Trophoblast cell (in vitro differentiated cells and primary cell): Measurements from ENCODE around the gene PRPS1.

Experiments used
- DNase-seq, 2 donors: peaks; one replicate each; pipeline ENCODE4 v3.0.0-alpha.2; 2016
- H2AFZ ChIP-seq: 2 replicates; pipeline ENCODE4 v1.6.1; 2013; ENCODE audit warnings: low read length, moderate library complexity, mild to moderate bottlenecking; ENCODE audit not compliant: insufficient read depth, poor library complexity
- H2AK5ac ChIP-seq: 2 replicates; pipeline ENCODE4 v1.6.1; 2013; ENCODE audit warnings: mild to moderate bottlenecking, low read length
- H2BK120ac ChIP-seq: 2 replicates; pipeline ENCODE4 v1.6.1; 2013; ENCODE audit warnings: low read length, mild to moderate bottlenecking, moderate library complexity; ENCODE audit not compliant: insufficient read depth, poor library complexity
- H2BK12ac ChIP-seq: 2 replicates; pipeline ENCODE4 v1.6.1; 2013; ENCODE audit warnings: mild to moderate bottlenecking, low read length, moderate library complexity
- H2BK5ac ChIP-seq: 2 replicates; pipeline ENCODE4 v1.6.1; 2013; ENCODE audit warnings: low read length, low read depth, moderate library complexity, mild to moderate bottlenecking; ENCODE audit not compliant: poor library complexity
- H3K14ac ChIP-seq: 2 replicates; pipeline ENCODE4 v1.6.1; 2013; ENCODE audit warnings: mild to moderate bottlenecking, low read length
- H3K18ac ChIP-seq: 2 replicates; pipeline ENCODE4 v1.6.1; 2013; ENCODE audit warnings: mild to moderate bottlenecking, low read length
- H3K23ac ChIP-seq: 2 replicates; pipeline ENCODE4 v1.6.1; 2013; ENCODE audit warnings: low read length
- H3K27ac ChIP-seq: 2 replicates; pipeline ENCODE4 v1.5.1; 2013; ENCODE audit warnings: low read depth, mild to moderate bottlenecking, inconsistent platforms, low read length, moderate library complexity
- H3K27me3 ChIP-seq: 2 replicates; pipeline ENCODE4 v1.6.1; 2013; ENCODE audit warnings: inconsistent platforms, mild to moderate bottlenecking, low read length, moderate library complexity; ENCODE audit not compliant: insufficient read depth
- H3K36me3 ChIP-seq, 2 experiments: 1 replicate in 1 of 2; 2 replicates in 1 of 2; pipeline ENCODE4 v1.6.1; 2013; ENCODE audit warnings: low read length in 2 of 2, mild to moderate bottlenecking in 2 of 2, moderate library complexity in 1 of 2; ENCODE audit not compliant: insufficient read depth in 2 of 2, control insufficient read depth in 1 of 2
- H3K4ac ChIP-seq: 2 replicates; pipeline ENCODE4 v1.6.1; 2013; ENCODE audit warnings: low read depth, mild to moderate bottlenecking, low read length, moderate library complexity
- H3K4me1 ChIP-seq, 2 experiments: 1 replicate in 1 of 2; 2 replicates in 1 of 2; pipeline ENCODE4 v1.6.1; 2013; ENCODE audit warnings: low read length in 2 of 2, mild to moderate bottlenecking in 2 of 2, moderate library complexity in 1 of 2; ENCODE audit not compliant: insufficient read depth in 2 of 2, control insufficient read depth in 1 of 2
- H3K4me2 ChIP-seq: 2 replicates; pipeline ENCODE4 v1.6.1; 2013; ENCODE audit warnings: inconsistent platforms, mild to moderate bottlenecking, low read length, moderate library complexity
- H3K4me3 ChIP-seq: 2 replicates; pipeline ENCODE4 v1.5.1; 2013; ENCODE audit warnings: mild to moderate bottlenecking, low read depth, low read length, inconsistent platforms
- H3K79me1 ChIP-seq: one replicate; pipeline ENCODE4 v1.6.1; 2013; ENCODE audit warnings: low read length
- H3K79me2 ChIP-seq: 2 replicates; pipeline ENCODE4 v1.6.1; 2013; ENCODE audit warnings: low read length, mild to moderate bottlenecking; ENCODE audit not compliant: control insufficient read depth, insufficient read depth, poor library complexity
- H3K9ac ChIP-seq: 2 replicates; pipeline ENCODE4 v1.6.1; 2013; ENCODE audit warnings: mild to moderate bottlenecking, low read length
- H3K9me3 ChIP-seq: 2 replicates; pipeline ENCODE4 v1.6.1; 2013; ENCODE audit warnings: low read depth, mild to moderate bottlenecking, control low read depth, inconsistent platforms, low read length; ENCODE audit not compliant: insufficient read depth
- H4K12ac ChIP-seq: 2 replicates; pipeline ENCODE4 v1.6.1; 2013; ENCODE audit warnings: low read depth, mild to moderate bottlenecking, low read length, moderate library complexity
- H4K8ac ChIP-seq: 2 replicates; pipeline ENCODE4 v1.6.1; 2013; ENCODE audit warnings: low read depth, mild to moderate bottlenecking, low read length, moderate library complexity
- H4K91ac ChIP-seq: one replicate; pipeline ENCODE4 v1.6.1; 2013; ENCODE audit warnings: low read depth, mild to moderate bottlenecking, low read length, moderate library complexity
- WGBS: extraction: QIAGEN DNeasy Blood & Tissue Kit; methylation state at CpG from one replicate; pipeline ENCODE4 v1.1.7; 2013; ENCODE audit warnings: missing lambda C conversion rate; ENCODE audit not compliant: insufficient read length, insufficient coverage; ENCODE audit errors: extremely low coverage; 5-methylcytosine and 5-hydroxymethylcytosine counted together

PRPS1 gene

DNA sequence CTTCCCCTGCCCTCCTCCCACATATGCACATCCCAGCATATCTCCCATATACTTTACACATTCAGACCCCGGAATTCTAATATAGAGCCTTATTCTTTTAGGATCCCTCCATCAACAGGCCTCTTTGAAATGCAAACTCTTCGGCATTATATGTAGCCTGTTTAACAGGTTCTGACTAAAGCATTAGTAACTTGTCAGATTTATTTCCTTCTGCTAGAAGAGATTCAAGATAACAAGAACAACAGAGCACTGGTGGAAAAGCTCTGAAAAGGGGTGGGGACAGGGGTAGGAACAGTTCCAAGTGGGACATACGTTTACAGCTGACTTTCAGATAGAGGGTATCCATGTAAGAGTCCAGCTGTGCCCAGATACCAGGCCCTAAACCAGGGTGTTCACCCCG, 31.7 kb upstream of the PRPS1 start:
- Histone ChIP-seq H2BK5ac (no peak overlapping the region), H3K23ac (no peak overlapping the region), H3K4ac (no peak overlapping the region), H3K79me2 (no peaks in the 10 kb centered on the region), H3K4me2 (no peak overlapping the region), H3K4me1 (peaks cover 0 to 7% of the 10 kb centered on the region in 2 experiments), H2BK12ac (no peak overlapping the region), H2AK5ac (no peak overlapping the region), H3K14ac (no peak overlapping the region), H4K12ac (no peak overlapping the region), H3K9ac (no peak overlapping the region), H3K18ac (no peak overlapping the region), H3K36me3 (no peaks in the 10 kb centered on the region), H4K8ac (no peak overlapping the region), H3K4me3 (no peak overlapping the region), H4K91ac (no peak overlapping the region), H2AFZ (no peak overlapping the region), H3K9me3 (no peaks in the 10 kb centered on the region), H2BK120ac (no peak overlapping the region), H3K27me3 (no peaks in the 10 kb centered on the region), H3K79me1 (no peaks in the 10 kb centered on the region), H3K27ac (no peak overlapping the region)
- no CpG with 5 or more reads among the region's 4 CpGs for WGBS
- DNase-seq, result peak in 1 of 2 donors; percentile 5

DNA sequence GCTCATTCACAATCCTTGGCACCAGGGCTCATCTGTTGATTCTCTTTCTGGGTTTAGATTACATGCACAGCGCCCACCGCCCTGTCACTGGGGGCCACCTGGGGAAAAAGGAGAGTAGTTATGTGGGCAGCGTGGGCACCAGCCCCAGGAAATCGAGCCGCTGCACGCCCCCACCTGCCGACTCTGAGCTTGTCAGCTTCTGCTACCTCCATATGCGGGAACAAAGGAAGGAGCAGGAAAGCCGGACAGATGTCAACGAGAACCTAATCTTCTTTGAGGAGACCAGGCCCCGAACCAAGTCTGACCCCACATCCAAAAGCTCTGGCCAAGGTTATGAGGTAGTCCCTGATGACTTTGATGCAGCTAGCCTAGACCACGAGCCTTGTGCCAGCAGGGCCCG, 31.0 kb upstream of the PRPS1 start:
- H3K4ac ChIP-seq, result no peak overlapping the region
- no peak for DNase-seq
- no peak overlapping the region for H3K23ac ChIP-seq
- WGBS, result no CpG with 5 or more reads among the region's 13 CpGs
- H3K9ac ChIP-seq, result no peak overlapping the region
- H2AK5ac ChIP-seq, result no peak overlapping the region
- H3K27me3 ChIP-seq, result no peaks in the 10 kb centered on the region
- no peak overlapping the region for H3K4me3 ChIP-seq
- H3K79me1 ChIP-seq, result no peaks in the 10 kb centered on the region
- H3K36me3 ChIP-seq, result no peaks in the 10 kb centered on the region
- H2BK5ac ChIP-seq, result no peak overlapping the region
- no peak overlapping the region for H4K12ac ChIP-seq
- H2AFZ ChIP-seq, result no peak overlapping the region
- no peak overlapping the region for H4K91ac ChIP-seq
- no peak overlapping the region for H3K4me2 ChIP-seq
- no peak overlapping the region for H3K14ac ChIP-seq
- H3K79me2 ChIP-seq, result no peaks in the 10 kb centered on the region
- H3K18ac ChIP-seq, result no peak overlapping the region
- H4K8ac ChIP-seq, result no peak overlapping the region
- H3K4me1 ChIP-seq, result peaks cover 0 to 7% of the 10 kb centered on the region in 2 experiments
- H3K27ac ChIP-seq, result no peak overlapping the region
- no peaks in the 10 kb centered on the region for H3K9me3 ChIP-seq
- H2BK120ac ChIP-seq, result no peak overlapping the region
- H2BK12ac ChIP-seq, result no peak overlapping the region

DNA sequence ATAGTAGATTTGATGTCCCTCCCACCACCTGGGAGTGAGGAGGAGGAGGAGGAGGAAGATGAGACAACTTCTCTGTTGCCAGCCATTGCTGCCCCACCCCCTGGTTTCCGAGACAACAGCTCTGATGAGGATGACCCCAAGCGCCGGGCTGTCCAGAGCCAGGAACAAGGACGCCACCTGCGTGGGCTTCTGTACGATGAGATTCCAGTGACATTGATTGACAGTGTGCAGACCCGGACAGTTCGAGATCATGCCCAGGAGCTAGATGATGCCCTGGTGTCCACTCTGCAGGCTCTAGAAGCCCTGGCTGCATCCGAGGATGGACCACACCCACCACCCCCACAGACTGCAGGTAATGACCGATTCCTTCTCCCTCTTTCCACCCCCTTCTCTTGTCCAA, 30.5 kb upstream of the PRPS1 start:
- Histone ChIP-seq H3K9me3 (no peaks in the 10 kb centered on the region), H3K4ac (no peak overlapping the region), H2AFZ (no peak overlapping the region), H3K4me2 (no peak overlapping the region), H2BK12ac (no peak overlapping the region), H3K9ac (no peak overlapping the region), H3K18ac (no peak overlapping the region), H3K27ac (no peak overlapping the region), H4K8ac (no peak overlapping the region), H3K14ac (no peak overlapping the region), H3K23ac (no peak overlapping the region), H3K36me3 (no peaks in the 10 kb centered on the region), H4K12ac (no peak overlapping the region), H3K4me1 (peaks cover 0 to 7% of the 10 kb centered on the region in 2 experiments), H2BK120ac (no peak overlapping the region), H3K79me1 (no peaks in the 10 kb centered on the region), H3K79me2 (no peaks in the 10 kb centered on the region), H3K4me3 (no peak overlapping the region), H2BK5ac (no peak overlapping the region), H2AK5ac (no peak overlapping the region), H4K91ac (no peak overlapping the region), H3K27me3 (no peaks in the 10 kb centered on the region)
- WGBS, result no CpG with 5 or more reads among the region's 10 CpGs
- DNase-seq, result no peak

DNA sequence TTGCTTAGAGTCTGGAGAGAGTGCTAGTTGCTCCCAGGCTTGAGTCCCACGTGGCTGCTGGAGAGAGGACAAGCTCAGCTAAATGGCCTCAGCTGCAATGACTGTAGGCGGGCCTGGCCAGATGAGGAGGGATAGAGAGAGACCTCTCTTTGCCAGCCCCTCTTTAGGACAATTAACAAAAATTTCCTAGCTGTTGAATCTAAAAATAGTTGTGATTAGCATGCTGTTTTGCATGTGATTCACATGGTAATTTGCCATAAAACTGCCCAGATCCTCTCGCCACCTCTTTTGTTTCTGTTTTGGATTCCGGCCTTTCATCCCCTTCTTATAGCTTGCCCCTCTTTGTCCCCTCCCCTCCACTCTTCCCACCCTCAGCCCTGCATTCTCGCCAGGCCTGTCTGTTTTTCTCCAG, 28.9 kb upstream of the PRPS1 start:
- H3K4ac ChIP-seq, result no peak overlapping the region

More for the DNA sequence above, 28.9 kb upstream of the PRPS1 start:
- H4K12ac ChIP-seq, result no peak overlapping the region
- no CpG with 5 or more reads among the region's 5 CpGs for WGBS
- no peak overlapping the region for H2AK5ac ChIP-seq
- H3K4me3 ChIP-seq, result no peak overlapping the region
- no peak overlapping the region for H3K4me2 ChIP-seq
- no peaks in the 10 kb centered on the region for H3K27me3 ChIP-seq
- H2AFZ ChIP-seq, result no peak overlapping the region
- H3K9me3 ChIP-seq, result no peaks in the 10 kb centered on the region
- H3K18ac ChIP-seq, result no peak overlapping the region
- no peak overlapping the region for H2BK12ac ChIP-seq
- DNase-seq, result no peak
- no peak overlapping the region for H4K91ac ChIP-seq
- no peaks in the 10 kb centered on the region for H3K79me2 ChIP-seq
- H2BK120ac ChIP-seq, result no peak overlapping the region
- no peak overlapping the region for H3K27ac ChIP-seq
- H4K8ac ChIP-seq, result no peak overlapping the region
- H3K4me1 ChIP-seq, result peaks cover 0 to 7% of the 10 kb centered on the region in 2 experiments
- no peaks in the 10 kb centered on the region for H3K36me3 ChIP-seq
- no peak overlapping the region for H3K23ac ChIP-seq
- H3K9ac ChIP-seq, result no peak overlapping the region
- no peaks in the 10 kb centered on the region for H3K79me1 ChIP-seq
- no peak overlapping the region for H2BK5ac ChIP-seq
- H3K14ac ChIP-seq, result no peak overlapping the region
